HG03103 (cell line): ENCODE results near the gene TRAF1.

Experiments used
- ATAC-seq: cut with Tn5 transposase; IDR thresholded peaks from one replicate; pipeline ENCODE4 v1.9.1; 2021; ENCODE audit warnings: low read depth; ENCODE audit not compliant: unreplicated experiment

The TRAF1 gene

GRCh38 chr9:120873512-120873911 lies 53.1 kb downstream of the TRAF1 start:
- ATAC-seq: no peak

GRCh38 chr9:120872791-120873502 lies 53.6 kb downstream of the TRAF1 start:
- ATAC-seq: no peak

- ATAC-seq: no peak
Measured at GRCh38 chr9:120870206-120870605, 56.4 kb downstream of the TRAF1 start.

- no peak for ATAC-seq
Measured at GRCh38 chr9:120869726-120870125, 56.9 kb downstream of the TRAF1 start.

- no peak for ATAC-seq
Measured at GRCh38 chr9:120869360-120869687, 57.3 kb downstream of the TRAF1 start.

- peak; percentile 86 for ATAC-seq
Measured at GRCh38 chr9:120868676-120869359, 57.8 kb downstream of the TRAF1 start.

- no peak for ATAC-seq
Measured at GRCh38 chr9:120868339-120868675, 58.3 kb downstream of the TRAF1 start.

- ATAC-seq: no peak
Measured at GRCh38 chr9:120867676-120868338, 58.8 kb downstream of the TRAF1 start.

GRCh38 chr9:120866651-120867050 lies 59.9 kb downstream of the TRAF1 start:
- no peak for ATAC-seq

GRCh38 chr9:120865809-120866208 lies 60.8 kb downstream of the TRAF1 start:
- ATAC-seq: no peak

GRCh38 chr9:120865176-120865575 lies 61.4 kb downstream of the TRAF1 start:
- ATAC-seq: no peak

- no peak for ATAC-seq
Measured at GRCh38 chr9:120864719-120865118, 61.9 kb downstream of the TRAF1 start.

GRCh38 chr9:120863833-120864232 lies 62.8 kb downstream of the TRAF1 start:
- ATAC-seq: no peak

GRCh38 chr9:120862452-120862851 lies 64.1 kb downstream of the TRAF1 start:
- no peak for ATAC-seq

GRCh38 chr9:120861935-120862334 lies 64.7 kb downstream of the TRAF1 start:
- no peak for ATAC-seq

GRCh38 chr9:120860083-120860482 lies 66.5 kb downstream of the TRAF1 start:
- ATAC-seq: no peak

- no peak for ATAC-seq
Measured at GRCh38 chr9:120859361-120859760, 67.2 kb downstream of the TRAF1 start.

GRCh38 chr9:120857902-120858301 lies 68.7 kb downstream of the TRAF1 start:
- no peak for ATAC-seq

- ATAC-seq: no peak
Measured at GRCh38 chr9:120857481-120857880, 69.1 kb downstream of the TRAF1 start.

- no peak for ATAC-seq
Measured at GRCh38 chr9:120856700-120857099, 69.9 kb downstream of the TRAF1 start.

- no peak for ATAC-seq
Measured at GRCh38 chr9:120855827-120856670, 70.5 kb downstream of the TRAF1 start.
